ENCODE results near the gene NMB.
A peak's percentile ranks its signal among the peaks of the same experiment; 100 is the strongest.

NMB gene

GRCh38 chr15:84668221-84668982 is 10.4 kb upstream of the NMB start:
- no peak for DNase-seq (ENCODE audit: low read depth)
- no peak overlapping the region for H3K4me3 ChIP-seq (replicated peaks; ENCODE audit: low read depth, low read length)
- TF ChIP-seq CTCF (IDR thresholded peaks at IDR 0.05; ENCODE audit: low read length, missing control alignments): no peak

GRCh38 chr15:84666373-84666772 is 8.4 kb upstream of the NMB start:
- H3K4me3 ChIP-seq (replicated peaks; ENCODE audit: low read depth, low read length): no peak overlapping the region
- DNase-seq (ENCODE audit: low read depth): peak; percentile 50
- no peak for TF ChIP-seq CTCF (IDR thresholded peaks at IDR 0.05; ENCODE audit: low read length, missing control alignments)

- no peak overlapping the region for H3K4me3 ChIP-seq (replicated peaks; ENCODE audit: low read depth, low read length)
- TF ChIP-seq CTCF (IDR thresholded peaks at IDR 0.05; ENCODE audit: low read length, missing control alignments): no peak
- no peak for DNase-seq (ENCODE audit: low read depth)
These were observed 3.0 kb upstream of the NMB start for GRCh38 chr15:84661001-84661400.

- no peak for DNase-seq (ENCODE audit: low read depth)
- TF ChIP-seq CTCF (IDR thresholded peaks at IDR 0.05; ENCODE audit: low read length, missing control alignments): no peak
- H3K4me3 ChIP-seq (replicated peaks; ENCODE audit: low read depth, low read length): no peak overlapping the region
These were observed 2.1 kb upstream of the NMB start for GRCh38 chr15:84659904-84660781.

- TF ChIP-seq CTCF (IDR thresholded peaks at IDR 0.05; ENCODE audit: low read length, missing control alignments): no peak
- DNase-seq (ENCODE audit: low read depth): no peak
- peak overlapping the region; percentile 52 for H3K4me3 ChIP-seq (replicated peaks; ENCODE audit: low read depth, low read length)
These were observed 901 bp upstream of the NMB start for GRCh38 chr15:84658788-84659411.

GRCh38 chr15:84657748-84658079 is 285 bp downstream of the NMB start:
- no peak for TF ChIP-seq CTCF (IDR thresholded peaks at IDR 0.05; ENCODE audit: low read length, missing control alignments)
- no peak for DNase-seq (ENCODE audit: low read depth)

More at GRCh38 chr15:84657748-84658079, 285 bp downstream of the NMB start:
- H3K4me3 ChIP-seq (replicated peaks; ENCODE audit: low read depth, low read length): peak overlapping the region; percentile 52

All from fibroblast of pulmonary artery (primary cell).